Upper lobe of left lung (tissue), 4 donors: ENCODE results near the gene AFG1L.

Experiments used
- EP300 ChIP-seq, 4 donors: sonication (generic); formaldehyde crosslinking; IDR thresholded peaks; one replicate each; pipeline ENCODE4 v1.5.1; 2017; ENCODE audit warnings: antibody characterized with exemption in 4 of 4, control low read depth in 2 of 4
- POLR2A ChIP-seq, 4 donors: fragments of 450-650 bp; IDR thresholded peaks; one replicate each; pipeline ENCODE4 v1.5.1; 2016 to 2017; ENCODE audit warnings: antibody characterized with exemption in 4 of 4, mild to moderate bottlenecking in 2 of 4
- POLR2AphosphoS5 ChIP-seq, 2 donors: sonication (generic); formaldehyde crosslinking; IDR thresholded peaks; one replicate each; pipeline ENCODE4 v1.5.1; 2017; ENCODE audit warnings: antibody characterized with exemption in 2 of 2
- TF ChIP-seq, protein P1 (sequence below), 6 experiments: fragments of 450-650 bp in 4 of 6; fragments of 200-600 bp in 2 of 6; sonication (generic) in 2 of 6; IDR thresholded peaks; one replicate each; pipeline ENCODE4 v1.5.1; 2016 to 2019; ENCODE audit warnings: antibody characterized with exemption in 6 of 6

- TF ChIP-seq, protein P1, sequence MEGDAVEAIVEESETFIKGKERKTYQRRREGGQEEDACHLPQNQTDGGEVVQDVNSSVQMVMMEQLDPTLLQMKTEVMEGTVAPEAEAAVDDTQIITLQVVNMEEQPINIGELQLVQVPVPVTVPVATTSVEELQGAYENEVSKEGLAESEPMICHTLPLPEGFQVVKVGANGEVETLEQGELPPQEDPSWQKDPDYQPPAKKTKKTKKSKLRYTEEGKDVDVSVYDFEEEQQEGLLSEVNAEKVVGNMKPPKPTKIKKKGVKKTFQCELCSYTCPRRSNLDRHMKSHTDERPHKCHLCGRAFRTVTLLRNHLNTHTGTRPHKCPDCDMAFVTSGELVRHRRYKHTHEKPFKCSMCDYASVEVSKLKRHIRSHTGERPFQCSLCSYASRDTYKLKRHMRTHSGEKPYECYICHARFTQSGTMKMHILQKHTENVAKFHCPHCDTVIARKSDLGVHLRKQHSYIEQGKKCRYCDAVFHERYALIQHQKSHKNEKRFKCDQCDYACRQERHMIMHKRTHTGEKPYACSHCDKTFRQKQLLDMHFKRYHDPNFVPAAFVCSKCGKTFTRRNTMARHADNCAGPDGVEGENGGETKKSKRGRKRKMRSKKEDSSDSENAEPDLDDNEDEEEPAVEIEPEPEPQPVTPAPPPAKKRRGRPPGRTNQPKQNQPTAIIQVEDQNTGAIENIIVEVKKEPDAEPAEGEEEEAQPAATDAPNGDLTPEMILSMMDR (IDR thresholded peaks at IDR 0.05): no peak
- TF ChIP-seq POLR2A (IDR thresholded peaks at IDR 0.05) (no peak), POLR2AphosphoS5 (IDR thresholded peaks at IDR 0.05) (no peak), EP300 (IDR thresholded peaks at IDR 0.05) (no peak)
Observed at GRCh38 chr6:108419934-108420609, 125.2 kb downstream of the AFG1L start.
